ENCODE results near the gene P4HA3. TPM values are rescaled to one million over a fixed set of nuclear protein-coding genes. Genes with fewer than 3 reads are reported as not detected.

Gene P4HA3
- total RNA-seq, result 4.8 and 8.4 TPM in 2 replicates

DNA sequence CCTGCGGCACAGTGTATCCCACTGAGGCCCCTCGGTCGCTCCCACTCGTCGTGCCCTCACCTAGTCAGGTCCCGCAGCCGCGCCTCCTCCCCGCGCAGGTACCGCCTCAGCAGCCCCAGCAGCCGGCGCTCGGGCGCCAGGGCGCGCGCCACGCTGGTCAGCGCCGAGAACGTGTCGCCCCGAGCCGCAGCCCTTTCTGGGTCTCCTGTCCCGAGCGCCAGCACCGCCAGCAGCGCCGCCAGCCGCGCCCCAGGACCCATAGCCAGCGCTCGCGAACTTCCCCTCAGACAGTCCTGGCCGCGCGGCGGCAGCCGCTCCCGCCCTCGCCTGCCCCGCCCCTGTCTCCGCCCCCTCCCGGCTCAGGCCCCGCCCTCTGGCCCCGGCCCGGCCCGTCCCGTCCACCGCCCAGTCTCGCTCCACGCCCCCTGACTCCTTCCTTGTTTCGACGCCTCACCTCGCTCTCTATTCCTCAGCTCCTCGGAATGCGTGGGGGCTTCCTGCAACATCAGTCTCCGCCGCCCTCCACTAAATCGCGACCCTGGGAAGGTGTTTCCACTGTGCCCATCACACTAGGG, at the start of gene P4HA3:
Gene P4HA3, minus strand, starts transcription at position 289 of the 575 bp plus-strand sequence. Its CDS starts 29 bp downstream, at position 260.

Other genes starting within 250 kb of the P4HA3 start
- 8.0 and 12.4 TPM in 2 replicates for gene C2CD3, start 140.6 kb downstream of the P4HA3 start, total RNA-seq
- gene PPME1, start 140.4 kb downstream of the P4HA3 start, total RNA-seq, result 44.0 and 45.0 TPM in 2 replicates
- gene PGM2L1, start 86.8 kb upstream of the P4HA3 start, total RNA-seq, result 0.86 and 1.6 TPM in 2 replicates
- 0.86 and 0.89 TPM in 2 replicates for gene KCNE3, start 155.9 kb upstream of the P4HA3 start, total RNA-seq
- gene LIPT2, start 182.1 kb upstream of the P4HA3 start, total RNA-seq, result 0.53 and 2.3 TPM in 2 replicates